Endothelial cell of umbilical vein (primary cell): ENCODE data around the gene C8B. TPM values are rescaled to one million over a fixed set of nuclear protein-coding genes. Genes with fewer than 3 reads are reported as not detected.

Experiments
- BruUV-seq: library from RNA; stranded (reverse); fragments of 400-500 nt; replicated peaks from 2 replicates; lab custom pipeline; 2021; lab: Mats Ljungman, UMichigan
- CTCF ChIA-PET: fragments of 300-600, 350-600 bp; sonication (Branson Sonifier 250); formaldehyde crosslinking; loops from one replicate; lab custom pipeline; 2021; ENCODE audit warnings: antibody characterized with exemption, inconsistent platforms; lab: Charles Lee
- POLR2A ChIA-PET: fragments of 300-600, 350-600 bp; sonication (Branson Sonifier 250); formaldehyde crosslinking; loops from one replicate; lab custom pipeline; 2021; ENCODE audit warnings: antibody characterized with exemption, inconsistent platforms; lab: Charles Lee
- DNase-seq: peaks from one replicate; pipeline ENCODE4 v3.0.0-alpha.2; 2011; ENCODE audit warnings: low read depth, low spot score
- FAIRE-seq: peaks from 2 replicates; lab custom pipeline; 2011; peaks lifted over from hg19 to GRCh38; lab: Jason Lieb, UNC
- H2AFZ ChIP-seq: 2 replicates; pipeline ENCODE4 v1.6.0; 2012; ENCODE audit warnings: low read depth, low read length, control low read depth, inconsistent platforms
- H3K27ac ChIP-seq: 2 replicates; pipeline ENCODE4 v1.5.1; 2011; ENCODE audit warnings: low read depth, mild to moderate bottlenecking, control low read depth, low read length, moderate library complexity; ENCODE audit not compliant: insufficient read depth
- H3K27me3 ChIP-seq, 2 experiments: 2 replicates each; pipeline versions ENCODE4 v1.6.0 to v1.6.1; 2011; ENCODE audit warnings: low read length in 2 of 2, mixed read lengths in 1 of 2; ENCODE audit not compliant: control insufficient read depth in 2 of 2, insufficient read depth in 2 of 2
- H3K36me3 ChIP-seq, 2 experiments: 2 replicates in 1 of 2; 3 replicates in 1 of 2; pipeline ENCODE4 v1.5.1; 2011; ENCODE audit warnings: low read length in 2 of 2, mild to moderate bottlenecking in 1 of 2, moderate library complexity in 1 of 2; ENCODE audit not compliant: control insufficient read depth in 2 of 2, insufficient read depth in 2 of 2; ENCODE audit errors: extremely low read depth in 1 of 2
- H3K4me1 ChIP-seq: 3 replicates; pipeline ENCODE4 v1.5.1; 2011; ENCODE audit warnings: mild to moderate bottlenecking, low read length; ENCODE audit not compliant: control insufficient read depth, insufficient read depth; ENCODE audit errors: extremely low read depth
- H3K4me2 ChIP-seq: 2 replicates; pipeline ENCODE4 v1.6.1; 2011; ENCODE audit warnings: low read length, control low read depth, mixed read lengths; ENCODE audit not compliant: insufficient read depth
- H3K4me3 ChIP-seq, 3 experiments: fragments of 200-600 bp in 1 of 3; sonication (generic), shearing (Covaris generic) in 1 of 3; replicated peaks in 1 of 3; 2 replicates each; pipeline ENCODE4 v1.5.1; 2011 to 2016; ENCODE audit warnings: control low read depth in 3 of 3, low read length in 3 of 3, mild to moderate bottlenecking in 2 of 3, inconsistent platforms in 1 of 3, low read depth in 1 of 3, moderate library complexity in 1 of 3; ENCODE audit not compliant: insufficient read depth in 1 of 3
- H3K79me2 ChIP-seq: 2 replicates; pipeline ENCODE4 v1.6.0; 2012; ENCODE audit warnings: low read length, inconsistent platforms; ENCODE audit not compliant: control insufficient read depth, insufficient read depth
- H3K9ac ChIP-seq: replicated peaks from 2 replicates; pipeline ENCODE3; 2011; ENCODE audit warnings: low read length, control low read depth; ENCODE audit not compliant: insufficient read depth; ENCODE audit errors: extremely low read depth
- H3K9me1 ChIP-seq: replicated peaks from 3 replicates; pipeline ENCODE4 v1.6.0; 2011; ENCODE audit warnings: mild to moderate bottlenecking, low read length; ENCODE audit not compliant: control insufficient read depth, insufficient read depth; ENCODE audit errors: extremely low read depth
- H3K9me3 ChIP-seq: replicated peaks from 2 replicates; pipeline ENCODE4 v1.5.1; 2012; ENCODE audit warnings: low read length, inconsistent platforms; ENCODE audit not compliant: control insufficient read depth, insufficient read depth
- H4K20me1 ChIP-seq: replicated peaks from 2 replicates; pipeline ENCODE3; 2011; ENCODE audit warnings: mild to moderate bottlenecking, low read length; ENCODE audit not compliant: control insufficient read depth, insufficient read depth; ENCODE audit errors: extremely low read depth
- EZH2 ChIP-seq: IDR thresholded peaks from 2 replicates; pipeline ENCODE4 v1.6.1; 2012; ENCODE audit warnings: borderline replicate concordance, low read depth, mild to moderate bottlenecking, moderate library complexity, low read length, inconsistent platforms; ENCODE audit not compliant: severe bottlenecking
- FOS ChIP-seq: IDR thresholded peaks from 2 replicates; pipeline ENCODE4 v1.6.1; 2011; ENCODE audit warnings: mild to moderate bottlenecking, low read length, moderate library complexity, borderline replicate concordance; ENCODE audit not compliant: insufficient read depth
- GATA2 ChIP-seq: IDR thresholded peaks from 2 replicates; pipeline ENCODE4 v1.7.0; 2011; ENCODE audit warnings: low read depth, mild to moderate bottlenecking, moderate library complexity, mixed read lengths, low read length; ENCODE audit not compliant: insufficient read length, insufficient read depth
- JUN ChIP-seq: IDR thresholded peaks from 2 replicates; pipeline ENCODE4 v1.6.1; 2011; ENCODE audit warnings: borderline replicate concordance, low read depth; ENCODE audit not compliant: insufficient read length, insufficient read depth
- MYC ChIP-seq: IDR thresholded peaks from one replicate; pipeline ENCODE4 v1.6.1; 2011; ENCODE audit warnings: mild to moderate bottlenecking, low read depth, low read length
- POLR2A ChIP-seq: IDR thresholded peaks from 2 replicates; pipeline ENCODE4 v1.6.1; 2012; ENCODE audit warnings: low read depth, mild to moderate bottlenecking, control low read depth, low read length
- POLR2AphosphoS5 ChIP-seq: IDR thresholded peaks from 2 replicates; pipeline ENCODE4 v1.6.1; 2012; ENCODE audit warnings: low read depth, mild to moderate bottlenecking, control low read depth, low read length, moderate library complexity; ENCODE audit not compliant: insufficient read depth
- dilution Hi-C: fragments of 300-500 bp; cut with MboI; formaldehyde crosslinking; loops from one replicate; pipeline ENCODE4 v1.15.0; 2019; ENCODE audit warnings: low sequenced_read_pairs; ENCODE audit not compliant: extremely low pct_ligation_motif_present
- intact Hi-C: fragments of 100-400 bp; cut with micrococcal nuclease; formaldehyde crosslinking; loops from one replicate; pipeline ENCODE4 v1.10.0; 2022
- polyA plus RNA-seq, 4 experiments: library from polyadenylated mRNA; depleted of rRNA in 3 of 4; stranded (reverse) in 3 of 4; unstranded in 1 of 4; fragments of >200 nt; gene quantifications; 2 replicates each; pipeline versions ENCODE4 v1.2.1 to v1.2.3, GENCODE V29; 2011 to 2012; ENCODE audit warnings: missing spikeins in 1 of 4
- total RNA-seq: library from RNA; stranded (reverse); gene quantifications from 2 replicates; pipeline ENCODE4 v1.2.3, GENCODE V29; 2021
- TF ChIP-seq, protein P1 (sequence below): IDR thresholded peaks from 2 replicates; pipeline ENCODE4 v1.6.1; 2011; ENCODE audit not compliant: insufficient read depth, insufficient read length
- TF ChIP-seq, protein P2 (sequence below), 2 donors: IDR thresholded peaks; 1 replicate in 1 of 2; 2 replicates in 1 of 2; pipeline ENCODE4 v1.5.1; 2011; ENCODE audit warnings: low read length in 2 of 2, mild to moderate bottlenecking in 2 of 2, moderate library complexity in 2 of 2, control low read depth in 1 of 2, inconsistent platforms in 1 of 2, low read depth in 1 of 2; ENCODE audit not compliant: insufficient read depth in 1 of 2; ENCODE audit errors: extremely low read depth in 1 of 2

Gene C8B
- total and polyA plus RNA-seq, 2 donors (not counting 3 experiments of a cell fraction or from before 2014, with no cell fraction given) = not detected

DNA sequence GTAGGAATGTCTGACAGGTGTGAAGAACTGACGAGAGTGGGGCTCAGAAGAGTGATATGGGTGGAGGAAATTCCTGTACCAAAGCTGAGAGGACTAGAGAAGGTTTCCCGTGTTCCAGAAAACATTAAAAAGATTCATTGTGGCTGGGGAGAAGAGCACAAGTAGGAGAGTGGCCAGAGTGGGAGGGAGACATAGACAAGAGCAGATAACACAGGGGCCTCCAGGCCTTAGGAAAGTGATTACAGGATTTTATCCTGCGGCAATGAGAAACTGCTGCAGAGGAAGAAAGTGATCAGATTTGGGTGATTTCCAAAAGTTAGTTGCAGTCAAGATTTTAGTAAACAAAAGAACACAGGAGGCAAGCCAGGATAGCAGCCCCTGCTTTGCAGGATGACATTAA, 7.9 kb downstream of the C8B start:
- BruUV-seq = no TSS peak
- Histone ChIP-seq H3K27me3 (no peaks in the 10 kb centered on the region), H3K9me3 (no peaks in the 10 kb centered on the region), H3K4me2 (no peak overlapping the region), H4K20me1 (no peaks in the 10 kb centered on the region), H3K79me2 (no peaks in the 10 kb centered on the region), H2AFZ (no peak overlapping the region), H3K4me1 (no peaks in the 10 kb centered on the region), H3K36me3 (no peaks in the 10 kb centered on the region), H3K9me1 (no peaks in the 10 kb centered on the region), H3K9ac (no peak overlapping the region), H3K4me3 (no peak overlapping the region), H3K27ac (no peak overlapping the region)
- no peak for FAIRE-seq
- POLR2A ChIA-PET = no interaction called here
- intact Hi-C loops = loop anchor here (5.0 kb wide), 1 partner anchor 301 kb away; no protein-coding TSS in a partner anchor
- TF ChIP-seq, protein P1, sequence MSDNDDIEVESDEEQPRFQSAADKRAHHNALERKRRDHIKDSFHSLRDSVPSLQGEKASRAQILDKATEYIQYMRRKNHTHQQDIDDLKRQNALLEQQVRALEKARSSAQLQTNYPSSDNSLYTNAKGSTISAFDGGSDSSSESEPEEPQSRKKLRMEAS = no peak
- TF ChIP-seq, protein P2, sequence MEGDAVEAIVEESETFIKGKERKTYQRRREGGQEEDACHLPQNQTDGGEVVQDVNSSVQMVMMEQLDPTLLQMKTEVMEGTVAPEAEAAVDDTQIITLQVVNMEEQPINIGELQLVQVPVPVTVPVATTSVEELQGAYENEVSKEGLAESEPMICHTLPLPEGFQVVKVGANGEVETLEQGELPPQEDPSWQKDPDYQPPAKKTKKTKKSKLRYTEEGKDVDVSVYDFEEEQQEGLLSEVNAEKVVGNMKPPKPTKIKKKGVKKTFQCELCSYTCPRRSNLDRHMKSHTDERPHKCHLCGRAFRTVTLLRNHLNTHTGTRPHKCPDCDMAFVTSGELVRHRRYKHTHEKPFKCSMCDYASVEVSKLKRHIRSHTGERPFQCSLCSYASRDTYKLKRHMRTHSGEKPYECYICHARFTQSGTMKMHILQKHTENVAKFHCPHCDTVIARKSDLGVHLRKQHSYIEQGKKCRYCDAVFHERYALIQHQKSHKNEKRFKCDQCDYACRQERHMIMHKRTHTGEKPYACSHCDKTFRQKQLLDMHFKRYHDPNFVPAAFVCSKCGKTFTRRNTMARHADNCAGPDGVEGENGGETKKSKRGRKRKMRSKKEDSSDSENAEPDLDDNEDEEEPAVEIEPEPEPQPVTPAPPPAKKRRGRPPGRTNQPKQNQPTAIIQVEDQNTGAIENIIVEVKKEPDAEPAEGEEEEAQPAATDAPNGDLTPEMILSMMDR (IDR thresholded peaks at IDR 0.05; ENCODE audit: extremely low read depth in 1 of 2, insufficient read depth in 1 of 2, low read depth in 1 of 2, low read length in 2 of 2) = no peak
- no peak for TF ChIP-seq JUN
- TF ChIP-seq POLR2AphosphoS5 = no peak
- TF ChIP-seq EZH2 = no peak
- no peak for TF ChIP-seq FOS
- TF ChIP-seq GATA2 = no peak
- no peak for TF ChIP-seq POLR2A
- no peak for TF ChIP-seq MYC
- dilution Hi-C loops = no loop called here
- no peak for DNase-seq
- CTCF ChIA-PET = no interaction called here
